Aorta (tissue), 5 donors: ENCODE results near the gene C10orf95. TPM values are rescaled to one million over a fixed set of nuclear protein-coding genes. Genes with fewer than 3 reads are reported as not detected.

Experiments
- ATAC-seq: fragments of 200-7000 bp; cut with Tn5 transposase; one replicate; pipeline ENCODE4 v1.9.1; 2022; ENCODE audit warnings: moderate library complexity; ENCODE audit not compliant: low FRiP score
- DNase-seq, 2 donors: peaks; one replicate each; pipeline ENCODE4 v3.0.0-alpha.2; 2020
- H3K27ac ChIP-seq, 2 donors: one replicate each; pipeline ENCODE4 v1.5.1; 2013; ENCODE audit warnings: low read length in 2 of 2, mild to moderate bottlenecking in 2 of 2, moderate library complexity in 2 of 2, control low read depth in 1 of 2, inconsistent platforms in 1 of 2, low read depth in 1 of 2
- H3K27me3 ChIP-seq, 2 donors: one replicate each; pipeline ENCODE4 v1.6.1; 2013; ENCODE audit warnings: control low read depth in 1 of 2, low read length in 1 of 2, mild to moderate bottlenecking in 1 of 2, moderate library complexity in 1 of 2; ENCODE audit not compliant: insufficient read depth in 2 of 2, control insufficient read depth in 1 of 2
- H3K36me3 ChIP-seq, 2 donors: one replicate each; pipeline ENCODE4 v1.6.1; 2013; ENCODE audit warnings: control low read depth in 1 of 2, low read length in 1 of 2, mild to moderate bottlenecking in 1 of 2; ENCODE audit not compliant: insufficient read depth in 2 of 2, control insufficient read depth in 1 of 2
- H3K4me1 ChIP-seq, 2 donors: one replicate each; pipeline ENCODE4 v1.6.1; 2013; ENCODE audit warnings: low read length in 2 of 2, control low read depth in 1 of 2, mild to moderate bottlenecking in 1 of 2, moderate library complexity in 1 of 2; ENCODE audit not compliant: insufficient read depth in 2 of 2, control insufficient read depth in 1 of 2
- H3K4me3 ChIP-seq, 2 donors: one replicate each; pipeline ENCODE4 v1.5.1; 2013; ENCODE audit warnings: low read length in 2 of 2, control low read depth in 1 of 2, mild to moderate bottlenecking in 1 of 2
- H3K9me3 ChIP-seq: one replicate; pipeline ENCODE4 v1.6.1; 2013; ENCODE audit warnings: mild to moderate bottlenecking, low read length; ENCODE audit not compliant: control insufficient read depth
- WGBS, 2 donors: extraction: QIAGEN DNeasy Blood & Tissue Kit; methylation state at CpG; one replicate each; pipeline ENCODE4 v1.1.7; 2013; 5-methylcytosine and 5-hydroxymethylcytosine counted together
- intact Hi-C, 2 donors: fragments of 100-400 bp; cut with DNase I; formaldehyde crosslinking; loops; one replicate each; pipeline versions ENCODE4 v1.14.2 to v1.15.0; 2022
- polyA plus RNA-seq, 2 donors: library from polyadenylated mRNA; stranded (reverse); fragments of 200-250 nt; gene quantifications; one replicate each; pipeline ENCODE4 v1.2.3, GENCODE V29; 2013
- total RNA-seq, 2 donors: library from RNA; stranded (reverse); fragmentation: NEBNext Ultra II Directional; extraction: Animal tissue kit (Norgen Biotek cat#: 25700); gene quantifications; one replicate each; pipeline ENCODE4 v1.2.1, GENCODE V29; 2021
- donor health status: healthy with polysubstance abuse.
- donor health status: Bipolar disorder and iron deficiency.
- donor health status: DM: no; HTN: no; CAD: no.
- donor health status: DM: no; HTN: no; CAD: no.
- donor health status: DM: yes; HTN: yes; CAD: no.

C10orf95 gene
- total and polyA plus RNA-seq, 4 donors: 0.36 TPM; not detected in 3

GRCh38 chr10:102411341-102412255, 39.7 kb downstream of the C10orf95 start:
- Histone ChIP-seq H3K9me3 (no peaks in the 10 kb centered on the region), H3K27ac (no peak overlapping the region), H3K4me3 (no peak overlapping the region), H3K27me3 (no peaks in the 10 kb centered on the region), H3K4me1 (no peaks in the 10 kb centered on the region), H3K36me3 (no peaks in the 10 kb centered on the region)
- intact Hi-C loops: no loop called here
- DNase-seq: no peak
- WGBS, 2 donors: 81 to 84% methylated on average over 14 of the region's 14 CpGs
- no peak for ATAC-seq

GRCh38 chr10:102410429-102411073, 40.8 kb downstream of the C10orf95 start:
- Histone ChIP-seq H3K27ac (no peak overlapping the region), H3K4me1 (no peaks in the 10 kb centered on the region), H3K4me3 (no peak overlapping the region), H3K27me3 (no peaks in the 10 kb centered on the region), H3K36me3 (no peaks in the 10 kb centered on the region), H3K9me3 (no peaks in the 10 kb centered on the region)
- DNase-seq: no peak
- intact Hi-C loops: no loop called here
- WGBS, 2 donors: 1 to 2% methylated on average over 40 to 48 of the region's 48 CpGs
- ATAC-seq: no peak

GRCh38 chr10:102409604-102410428, 41.5 kb downstream of the C10orf95 start:
- DNase-seq (no peak), ATAC-seq (no peak)
- intact Hi-C loops: no loop called here
- no peaks in the 10 kb centered on the region for H3K4me1 ChIP-seq
- H3K27ac ChIP-seq: no peak overlapping the region
- no peaks in the 10 kb centered on the region for H3K36me3 ChIP-seq
- H3K9me3 ChIP-seq: no peaks in the 10 kb centered on the region
- no peaks in the 10 kb centered on the region for H3K27me3 ChIP-seq
- 29 to 35% methylated on average over 24 of the region's 24 CpGs for WGBS, 2 donors
- no peak overlapping the region for H3K4me3 ChIP-seq

GRCh38 chr10:102408728-102409603, 42.4 kb downstream of the C10orf95 start:
- Histone ChIP-seq H3K4me3 (peak overlapping the region in 1 of 2 donors; percentile 30), H3K36me3 (no peaks in the 10 kb centered on the region), H3K27me3 (no peaks in the 10 kb centered on the region), H3K9me3 (no peaks in the 10 kb centered on the region), H3K27ac (no peak overlapping the region), H3K4me1 (no peaks in the 10 kb centered on the region)
- intact Hi-C loops: no loop called here
- DNase-seq (peak in 1 of 2 donors; percentile 81), ATAC-seq (no peak)
- WGBS, 2 donors: 1% methylated on average over 51 to 103 of the region's 103 CpGs

GRCh38 chr10:102408131-102408727, 43.1 kb downstream of the C10orf95 start:
- Histone ChIP-seq H3K4me1 (no peaks in the 10 kb centered on the region), H3K27me3 (no peaks in the 10 kb centered on the region)

GRCh38 chr10:102407425-102408130, 43.8 kb downstream of the C10orf95 start:
- Histone ChIP-seq H3K4me1 (no peaks in the 10 kb centered on the region), H3K27ac (no peak overlapping the region), H3K27me3 (no peaks in the 10 kb centered on the region), H3K36me3 (no peaks in the 10 kb centered on the region), H3K4me3 (no peak overlapping the region), H3K9me3 (no peaks in the 10 kb centered on the region)
- ATAC-seq: no peak
- DNase-seq: no peak
- intact Hi-C loops: no loop called here
- WGBS, 2 donors: 86% methylated on average over 13 of the region's 13 CpGs

More at GRCh38 chr10:102408131-102408727, 43.1 kb downstream of the C10orf95 start:
- Histone ChIP-seq H3K4me3 (no peak overlapping the region), H3K36me3 (no peaks in the 10 kb centered on the region), H3K27ac (no peak overlapping the region), H3K9me3 (no peaks in the 10 kb centered on the region)
- DNase-seq (no peak), ATAC-seq (no peak)
- intact Hi-C loops: no loop called here
- WGBS, 2 donors: 67 to 69% methylated on average over 14 of the region's 14 CpGs

- no peak overlapping the region for H3K27ac ChIP-seq
- H3K36me3 ChIP-seq: no peaks in the 10 kb centered on the region
- H3K4me1 ChIP-seq: no peaks in the 10 kb centered on the region
- ATAC-seq: no peak
- WGBS, 2 donors: 96 to 100% methylated on average over 2 of the region's 2 CpGs
- H3K27me3 ChIP-seq: no peaks in the 10 kb centered on the region
- intact Hi-C loops: no loop called here
- H3K9me3 ChIP-seq: no peaks in the 10 kb centered on the region
- DNase-seq: no peak
- no peak overlapping the region for H3K4me3 ChIP-seq
Observed at GRCh38 chr10:102406815-102407214, 44.5 kb downstream of the C10orf95 start.
